Small intestine (tissue), 16 donors: ENCODE results near the gene FAM156B. TPM values are rescaled to one million over a fixed set of nuclear protein-coding genes. Genes with fewer than 3 reads are reported as not detected.
"Not testable (repeated sequence)": the region's sequence is repeated elsewhere in the genome, so short reads cannot be mapped to it uniquely, and the experiment has no call there.

Experiments used
- DNase-seq, 2 donors: peaks; one replicate each; pipeline versions ENCODE4 v3.0.0 to v3.0.0-alpha.2; 2013
- FAIRE-seq: peaks from 2 replicates; lab custom pipeline; 2012; peaks lifted over from hg19 to GRCh38; lab: Jason Lieb, UNC
- H3K27ac ChIP-seq, 3 donors: one replicate each; pipeline ENCODE4 v1.5.1; 2013; ENCODE audit warnings: low read length in 2 of 3, mild to moderate bottlenecking in 2 of 3, control low read depth in 1 of 3, inconsistent platforms in 1 of 3, low read depth in 1 of 3, moderate library complexity in 1 of 3
- H3K27me3 ChIP-seq, 3 donors: one replicate each; pipeline ENCODE4 v1.6.1; 2013; ENCODE audit warnings: low read length in 3 of 3, inconsistent platforms in 1 of 3; ENCODE audit not compliant: control insufficient read depth in 3 of 3, insufficient read depth in 3 of 3
- H3K36me3 ChIP-seq, 3 donors: one replicate each; pipeline ENCODE4 v1.6.1; 2013; ENCODE audit warnings: low read length in 3 of 3, inconsistent platforms in 1 of 3, low read depth in 1 of 3, mild to moderate bottlenecking in 1 of 3, moderate library complexity in 1 of 3; ENCODE audit not compliant: control insufficient read depth in 3 of 3, insufficient read depth in 2 of 3
- H3K4me1 ChIP-seq, 3 donors: one replicate each; pipeline ENCODE4 v1.6.1; 2013; ENCODE audit warnings: low read length in 2 of 3, inconsistent platforms in 1 of 3, low read depth in 1 of 3, mild to moderate bottlenecking in 1 of 3, moderate library complexity in 1 of 3; ENCODE audit not compliant: control insufficient read depth in 3 of 3, insufficient read depth in 2 of 3
- H3K4me3 ChIP-seq, 3 donors: one replicate each; pipeline ENCODE4 v1.5.1; 2013; ENCODE audit warnings: low read length in 3 of 3, control low read depth in 1 of 3, inconsistent platforms in 1 of 3, low read depth in 1 of 3, mild to moderate bottlenecking in 1 of 3, moderate library complexity in 1 of 3
- H3K9me3 ChIP-seq, 2 donors: one replicate each; pipeline ENCODE4 v1.6.1; 2013; ENCODE audit warnings: low read depth in 1 of 2, low read length in 1 of 2; ENCODE audit not compliant: control insufficient read depth in 2 of 2, insufficient read depth in 1 of 2
- WGBS, 3 donors: extraction: QIAGEN DNeasy Blood & Tissue Kit; methylation state at CpG; one replicate each; pipeline ENCODE4 v1.1.7; 2013; 5-methylcytosine and 5-hydroxymethylcytosine counted together
- long read RNA-seq, 10 donors: transcript quantifications; one replicate each; lab custom pipeline, GENCODE V29; 2026
- polyA plus RNA-seq, 4 donors: library from polyadenylated mRNA; stranded (reverse) in 3 of 4; unstranded in 1 of 4; fragments of 200-250 nt in 3 of 4; fragments of 120-200 nt in 1 of 4; gene quantifications; one replicate each; pipeline versions ENCODE4 v1.2.1 to v1.2.3, GENCODE V29; 2013
- donor health status: healthy with polysubstance abuse.
- donor health status: control.
- donor health status: control.
- donor health status: Bipolar disorder and iron deficiency.
- donor health status: healthy.

Gene FAM156B
- 10 to 100 TPM; 11.3 to 59.9 (median 33.2) TPM for polyA plus RNA-seq
- long read RNA-seq, donor 1, partial matches to known transcripts = 0 of 7 reads
- long read RNA-seq, donor 1, other reads (novel, unspliced or antisense) = 0 of 7 reads
- long read RNA-seq, donor 2 = 0 reads
- long read RNA-seq, donor 3, partial matches to known transcripts = 0 of 3 reads
- long read RNA-seq, donor 3, other reads (novel, unspliced or antisense) = 0 of 3 reads
- long read RNA-seq, donor 4, partial matches to known transcripts = 0 of 2 reads
- long read RNA-seq, donor 4, other reads (novel, unspliced or antisense) = 0 of 2 reads
- long read RNA-seq, donor 5, partial matches to known transcripts = 0 of 1 reads
- long read RNA-seq, donor 5, other reads (novel, unspliced or antisense) = 0 of 1 reads
- long read RNA-seq, donor 6 = 0 reads
- long read RNA-seq, donor 7, partial matches to known transcripts = 0 of 4 reads
- long read RNA-seq, donor 7, other reads (novel, unspliced or antisense) = 0 of 4 reads
- long read RNA-seq, donor 8 = 0 reads
- long read RNA-seq, donor 9, partial matches to known transcripts = 0 of 1 reads
- long read RNA-seq, donor 9, other reads (novel, unspliced or antisense) = 0 of 1 reads
- long read RNA-seq, donor 10, transcript FAM156B-201 (3 exons, 2,537 nt) = major isoform, 6 of 6 reads
- long read RNA-seq, donor 10, partial matches to known transcripts = 0 of 6 reads
- long read RNA-seq, donor 10, other reads (novel, unspliced or antisense) = 0 of 6 reads

DNA sequence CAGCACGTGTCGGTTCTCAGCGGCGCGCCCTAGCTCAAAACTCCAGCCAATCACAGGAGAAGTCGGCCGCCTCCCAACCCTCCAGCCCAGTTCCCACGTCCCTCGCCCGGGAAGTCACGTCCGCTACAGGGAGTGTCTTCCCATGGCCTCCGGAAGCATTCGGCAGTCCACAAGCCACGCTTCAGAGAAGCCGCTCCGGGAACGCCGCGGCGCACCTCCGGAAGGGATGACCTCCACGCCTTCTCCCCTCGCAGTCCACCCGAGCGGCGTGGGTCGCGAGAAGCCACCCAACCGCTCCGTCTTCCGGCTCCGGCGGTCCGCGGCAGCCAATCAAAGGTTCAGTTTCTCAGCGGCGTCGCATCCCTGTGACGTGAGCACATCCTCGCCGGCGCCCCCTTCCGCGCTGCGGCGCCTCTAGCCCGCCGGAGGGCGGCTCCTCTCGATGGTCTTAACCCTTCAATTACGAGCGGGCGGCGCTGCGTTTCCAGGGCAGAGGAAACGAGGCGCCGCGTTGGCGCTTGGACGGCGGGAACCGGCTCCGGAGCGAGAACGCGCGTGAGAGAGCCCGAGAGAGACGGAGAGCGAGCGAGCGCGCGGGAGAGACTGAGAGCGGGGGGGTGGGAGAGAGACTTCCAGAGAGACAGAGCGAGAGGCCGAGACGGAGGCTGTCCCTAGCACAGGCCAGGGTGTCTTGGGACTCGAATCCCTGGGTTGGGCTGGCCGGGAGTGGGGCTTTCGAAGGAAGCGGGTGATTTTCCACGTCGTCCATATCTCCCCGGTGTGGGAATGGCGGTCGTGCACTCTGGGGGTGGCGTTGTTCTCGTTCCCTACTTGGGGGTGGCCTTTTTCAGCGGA is at the start of gene FAM156B:
TSS of gene FAM156B (plus strand) at position 476 of the 855 bp plus-strand sequence. CDS start 9,896 bp downstream, outside the sequence.
- not testable (repeated sequence) for H3K9me3 ChIP-seq, H3K36me3 ChIP-seq, H3K4me1 ChIP-seq, H3K27ac ChIP-seq, DNase-seq, H3K27me3 ChIP-seq, H3K4me3 ChIP-seq, FAIRE-seq
- WGBS, 3 donors = no CpG with 5 or more reads among the region's 92 CpGs

- no peak for FAIRE-seq
- H3K27ac ChIP-seq = no peak overlapping the region
- no peaks in the 10 kb centered on the region for H3K27me3 ChIP-seq
- WGBS, 3 donors = 76 to 90% (median 86%) methylated on average over 9 of the region's 9 CpGs
- no peaks in the 10 kb centered on the region for H3K36me3 ChIP-seq
- H3K9me3 ChIP-seq = no peaks in the 10 kb centered on the region
- H3K4me1 ChIP-seq = no peaks in the 10 kb centered on the region
- no peak overlapping the region for H3K4me3 ChIP-seq
- no peak for DNase-seq
Measured at GRCh38 chrX:52852110-52852860, 44.8 kb upstream of the FAM156B start.

- WGBS, 3 donors = 10 to 46% (median 32%) methylated on average over 4 of the region's 4 CpGs
- H3K36me3 ChIP-seq, H3K4me1 ChIP-seq, H3K9me3 ChIP-seq, H3K27me3 ChIP-seq, H3K4me3 ChIP-seq: not testable (repeated sequence)
- peak overlapping the region in 1 of 3 donors; percentile 28 for H3K27ac ChIP-seq
- FAIRE-seq = peak; percentile 97
- peak; percentile 34 to 53 for DNase-seq
Measured at GRCh38 chrX:52856991-52857525, 40.1 kb upstream of the FAM156B start.

DNA sequence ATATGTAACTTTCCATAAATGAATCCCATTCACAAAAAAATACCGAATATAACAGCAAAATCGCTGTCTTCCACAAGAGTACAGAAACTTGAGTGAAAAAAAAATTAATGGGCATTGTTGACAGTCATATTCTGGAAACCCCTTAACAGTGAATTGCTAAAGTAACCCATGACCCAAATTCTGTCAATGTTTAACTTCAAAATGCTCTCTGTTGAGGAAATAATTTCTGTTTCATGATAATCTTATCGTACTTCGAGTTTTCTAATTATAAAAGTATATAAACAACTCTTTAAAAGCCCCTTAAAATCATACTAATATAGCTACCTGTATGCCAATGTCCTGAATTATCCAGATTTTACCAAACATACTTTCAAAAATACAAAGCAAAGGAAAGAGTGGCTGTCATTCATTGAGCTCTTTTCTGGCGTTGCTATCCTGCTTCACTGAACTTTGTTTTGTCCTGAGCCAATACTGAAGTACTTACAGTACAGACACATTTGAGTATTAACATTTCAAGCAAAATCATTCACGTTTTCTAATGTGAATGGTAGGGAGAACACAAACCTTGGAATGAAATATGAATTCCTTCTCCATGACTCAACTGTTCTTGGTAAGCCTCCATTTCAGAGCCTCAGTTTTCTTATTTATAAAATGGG is 31.7 kb upstream of the FAM156B start:
- peak; percentile 89 for FAIRE-seq
- H3K27ac ChIP-seq = peak overlapping the region in 1 of 3 donors; percentile 71
- WGBS, 3 donors = 3 to 54% (median 18%) methylated on average over 6 of the region's 6 CpGs

GRCh38 chrX:52867610-52868348 is 29.4 kb upstream of the FAM156B start, which contains the start of gene XAGE3:
Gene XAGE3 (minus strand): TSS chrX:52868083. CDS start chrX:52867133, 950 bp downstream.
- H3K36me3 ChIP-seq = no peaks in the 10 kb centered on the region
- H3K9me3 ChIP-seq = no peaks in the 10 kb centered on the region
- 89 to 95% (median 91%) methylated on average over 30 to 35 of the region's 35 CpGs for whole genome bisulfite sequencing, 3 donors
- no peak for FAIRE-seq
- no peaks in the 10 kb centered on the region for H3K27me3 ChIP-seq
- H3K4me1 ChIP-seq = peaks cover 0 to 4% (median 0%) of the 10 kb centered on the region in 3 donors
- H3K4me3 ChIP-seq = no peak within 1 kb of the TSS
- H3K27ac ChIP-seq = no peak within 1 kb of the TSS
- DNase-seq = no peak

More for the DNA sequence above, 31.7 kb upstream of the FAM156B start:
- no peaks in the 10 kb centered on the region for H3K9me3 ChIP-seq
- peak; percentile 50 to 62 for DNase-seq
- H3K4me1 ChIP-seq = no peaks in the 10 kb centered on the region
- no peaks in the 10 kb centered on the region for H3K27me3 ChIP-seq
- no peaks in the 10 kb centered on the region for H3K36me3 ChIP-seq
- no peak overlapping the region for H3K4me3 ChIP-seq

GRCh38 chrX:52870046-52870445 is 27.1 kb upstream of the FAM156B start:
- DNase-seq = no peak
- Histone ChIP-seq H3K4me1 (peaks cover 0 to 9% (median 3%) of the 10 kb centered on the region in 3 donors), H3K9me3 (no peaks in the 10 kb centered on the region), H3K27ac (no peak overlapping the region), H3K36me3 (no peaks in the 10 kb centered on the region), H3K4me3 (no peak overlapping the region), H3K27me3 (no peaks in the 10 kb centered on the region)
- 50 to 79% (median 75%) methylated on average over 1 of the region's 1 CpG for WGBS, 3 donors
- no peak for FAIRE-seq

DNA sequence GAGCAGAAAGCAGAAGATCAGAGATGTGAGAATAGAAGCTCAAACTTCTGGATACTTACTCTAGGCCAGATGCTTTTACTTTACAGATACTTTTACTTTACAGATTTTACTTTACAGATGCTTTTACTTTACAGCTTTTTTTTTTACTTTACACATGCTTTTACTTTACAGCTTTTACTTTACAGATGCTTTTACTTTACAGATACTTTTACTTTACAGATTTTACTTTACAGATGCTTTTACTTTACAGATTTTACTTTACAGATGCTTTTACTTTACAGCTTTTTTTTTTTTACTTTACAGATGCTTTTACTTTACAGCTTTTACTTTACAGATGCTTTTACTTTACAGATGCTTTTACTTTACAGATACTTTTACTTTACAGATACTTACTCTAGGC is 23.3 kb upstream of the FAM156B start:
- not testable (repeated sequence) for H3K36me3 ChIP-seq, H3K4me3 ChIP-seq, H3K27ac ChIP-seq, H3K9me3 ChIP-seq, H3K27me3 ChIP-seq, DNase-seq, H3K4me1 ChIP-seq
- peak; percentile 53 for FAIRE-seq
